GM18909 (cell line): Measurements from ENCODE around the gene CCDC141.
"Not testable (repeated sequence)": the region's sequence is repeated elsewhere in the genome, so short reads cannot be mapped to it uniquely, and the experiment has no call there.

ENCODE experiments used
- ATAC-seq: cut with Tn5 transposase; IDR thresholded peaks from one replicate; pipeline ENCODE4 v1.9.1; 2021; ENCODE audit warnings: mild to moderate bottlenecking; ENCODE audit not compliant: unreplicated experiment, poor library complexity

Gene CCDC141

DNA sequence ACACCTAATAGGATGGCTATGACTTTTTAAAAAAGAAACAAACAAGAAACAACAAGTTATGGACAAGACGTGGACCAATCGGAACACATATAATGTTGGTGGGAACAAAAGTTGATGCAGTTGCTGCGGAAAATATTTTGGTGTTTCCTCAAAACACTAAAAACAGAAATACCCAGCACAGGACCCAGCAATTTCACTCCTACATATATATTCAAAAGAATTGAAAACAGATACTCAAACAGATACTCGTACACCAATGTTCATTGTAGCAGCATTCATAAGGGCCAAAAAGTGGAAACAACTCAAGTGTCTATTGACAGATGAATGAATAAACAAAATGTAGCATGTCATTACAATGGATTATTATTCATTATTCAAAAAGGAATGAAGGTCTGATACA is 12.1 kb downstream of the CCDC141 start:
- peak; percentile 73 for ATAC-seq

DNA sequence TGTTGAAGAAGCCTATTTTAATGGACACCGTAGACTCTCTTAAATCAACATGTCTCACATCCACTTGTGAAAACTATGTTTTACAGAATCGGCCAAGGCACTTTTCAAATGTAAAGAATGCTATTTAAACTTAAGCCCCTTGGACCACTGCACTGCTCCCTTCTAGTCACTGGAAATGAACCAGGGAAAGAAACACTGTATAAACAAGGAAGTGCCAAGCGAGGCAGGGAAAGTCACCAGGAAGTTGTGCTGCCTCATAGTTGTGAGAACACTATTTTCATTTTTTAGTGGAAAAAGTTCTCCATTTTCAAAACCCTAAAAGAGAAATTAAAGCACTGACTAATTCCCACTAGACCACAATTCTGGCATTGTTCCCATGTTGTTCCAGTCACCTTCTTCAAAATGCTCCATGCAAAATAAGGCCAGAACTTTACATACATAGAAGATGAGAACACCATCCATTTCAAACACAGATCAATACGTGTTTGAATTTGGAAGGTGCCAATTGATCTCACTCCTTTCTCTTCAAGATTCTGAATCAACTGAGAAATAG is 13.5 kb downstream of the CCDC141 start:
- no peak for ATAC-seq

DNA sequence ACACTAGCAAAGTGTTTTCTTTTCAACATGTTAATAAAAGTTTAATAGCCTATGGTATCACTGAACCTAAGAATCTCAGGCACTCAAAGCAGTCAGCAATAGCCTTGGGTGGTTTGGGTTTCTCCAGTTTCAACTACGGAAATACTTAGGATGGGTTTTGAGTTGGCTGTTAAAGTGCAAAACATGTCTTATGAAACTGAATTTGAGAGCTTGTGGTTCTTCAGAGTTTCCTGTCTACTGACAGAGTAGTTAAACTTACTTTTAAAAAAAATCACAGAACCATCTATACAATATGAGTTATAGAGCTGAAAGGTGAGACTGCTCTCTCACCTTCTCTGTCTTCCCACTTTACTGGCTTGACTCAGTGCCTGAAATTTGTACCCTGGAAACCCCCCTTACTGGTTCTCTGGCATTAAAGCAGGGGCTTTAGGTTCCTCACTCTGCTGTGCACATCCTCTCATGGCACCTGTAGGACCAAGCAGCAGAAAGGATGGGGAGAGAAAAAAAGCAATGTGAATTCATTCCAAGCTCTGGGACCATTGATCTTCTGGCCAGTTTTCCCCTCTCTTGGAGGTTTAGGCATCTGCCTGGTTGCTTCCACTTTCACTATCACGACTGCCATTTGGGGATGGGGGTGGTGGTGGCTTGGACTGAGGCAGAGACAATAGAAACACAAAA is 18.1 kb downstream of the CCDC141 start:
- peak; percentile 97 for ATAC-seq

DNA sequence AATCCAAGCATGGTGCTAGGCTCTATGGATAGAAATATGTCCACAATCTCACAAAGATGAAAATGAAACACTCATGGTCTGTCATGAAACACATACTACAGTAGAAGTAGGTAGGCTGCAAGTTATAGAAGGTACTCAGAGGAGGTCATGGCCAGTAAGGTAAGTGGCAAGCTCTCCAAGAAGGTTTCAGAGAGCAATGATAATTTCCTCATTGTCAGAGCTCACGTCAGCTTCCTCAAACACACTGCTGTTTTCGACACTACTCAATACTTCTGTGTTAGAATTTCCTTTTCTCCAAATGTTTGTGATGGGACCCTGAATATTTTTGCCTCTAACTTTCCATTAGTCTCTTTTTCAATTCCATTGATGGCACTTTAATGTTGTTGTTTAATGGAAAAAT is 25.5 kb downstream of the CCDC141 start:
- ATAC-seq: no peak

DNA sequence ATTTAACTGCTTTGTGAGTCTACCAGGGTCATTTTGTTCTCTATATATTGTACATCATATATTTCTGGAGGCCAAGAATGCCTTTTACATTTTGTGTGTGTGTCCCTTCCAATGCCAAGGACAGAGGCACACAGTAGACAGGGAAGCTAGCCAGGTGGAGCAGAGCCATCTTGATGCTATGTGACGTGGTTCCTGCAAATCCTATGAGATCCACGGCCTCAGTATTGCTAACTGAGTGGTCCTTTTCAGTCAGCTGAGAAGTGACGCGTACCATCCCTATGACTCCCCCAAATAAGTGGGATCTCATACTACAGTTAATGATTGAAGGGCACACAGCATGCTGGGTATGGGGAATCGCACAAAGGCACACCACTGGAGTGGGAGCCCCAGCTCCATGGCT is 27.3 kb downstream of the CCDC141 start:
- ATAC-seq: no peak

DNA sequence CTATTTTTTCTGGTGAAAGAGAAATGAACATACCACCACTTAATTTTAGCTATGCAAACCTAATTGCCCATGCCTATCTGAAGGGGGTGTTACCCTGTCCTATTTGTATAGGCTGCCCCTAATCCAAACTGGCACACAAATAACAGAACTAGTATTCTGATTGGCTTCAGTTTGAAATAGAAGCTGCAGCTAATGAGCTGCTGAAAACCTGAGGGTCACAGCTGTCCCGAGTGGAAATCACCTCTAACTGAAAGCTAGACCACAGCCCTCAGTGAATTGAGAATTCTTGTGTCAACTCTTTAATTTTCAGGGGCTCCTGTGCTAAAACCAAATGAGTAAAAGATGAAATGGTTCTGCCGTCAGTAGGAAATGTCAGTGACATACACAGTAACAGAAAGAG is 28.7 kb downstream of the CCDC141 start:
- ATAC-seq: peak; percentile 88

DNA sequence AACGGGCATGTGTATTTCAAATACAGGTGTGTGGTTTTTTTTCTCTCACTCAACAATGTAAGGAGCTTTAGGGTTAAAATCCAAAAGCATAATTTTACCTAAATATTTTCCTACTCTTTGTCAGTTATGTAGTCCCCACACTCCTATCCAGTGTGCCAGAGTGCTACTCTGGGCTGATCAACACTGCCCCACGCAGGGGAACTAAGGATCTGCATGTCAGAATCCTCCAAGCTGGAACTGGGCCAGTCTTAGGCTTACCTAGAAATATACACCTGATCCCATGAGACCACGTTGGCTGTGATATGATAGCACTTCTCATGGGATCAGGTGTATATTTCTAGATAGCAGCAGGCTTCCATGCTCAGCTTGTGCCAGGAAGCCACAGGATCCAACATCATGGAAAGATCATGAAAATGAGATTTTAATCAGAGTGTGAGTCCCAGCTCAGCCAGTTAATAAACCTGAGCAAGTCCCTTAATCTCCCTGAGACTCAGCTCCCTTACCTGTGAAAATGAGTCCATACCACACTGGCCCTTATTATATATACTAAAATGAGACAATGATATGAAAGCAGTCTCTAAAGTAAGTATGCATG is 29.7 kb downstream of the CCDC141 start:
- peak; percentile 64 for ATAC-seq

DNA sequence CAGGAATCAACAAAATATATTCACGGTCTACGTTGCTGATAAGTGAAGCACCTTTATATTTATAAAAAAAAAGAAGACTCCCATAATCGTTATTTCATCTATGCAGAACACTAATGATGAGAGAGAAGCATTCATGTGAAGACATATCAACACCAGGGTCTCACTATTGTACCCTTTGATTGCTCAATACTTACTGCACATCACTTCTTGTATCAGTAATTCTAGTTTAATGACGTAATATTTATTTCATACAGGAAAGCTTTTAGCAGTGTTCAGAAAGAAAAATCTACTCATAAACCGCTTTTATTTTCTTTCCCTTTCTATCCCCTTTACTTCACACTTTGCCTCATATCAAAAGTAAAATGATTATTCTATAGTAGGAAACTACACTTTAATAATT is 30.7 kb downstream of the CCDC141 start:
- no peak for ATAC-seq

DNA sequence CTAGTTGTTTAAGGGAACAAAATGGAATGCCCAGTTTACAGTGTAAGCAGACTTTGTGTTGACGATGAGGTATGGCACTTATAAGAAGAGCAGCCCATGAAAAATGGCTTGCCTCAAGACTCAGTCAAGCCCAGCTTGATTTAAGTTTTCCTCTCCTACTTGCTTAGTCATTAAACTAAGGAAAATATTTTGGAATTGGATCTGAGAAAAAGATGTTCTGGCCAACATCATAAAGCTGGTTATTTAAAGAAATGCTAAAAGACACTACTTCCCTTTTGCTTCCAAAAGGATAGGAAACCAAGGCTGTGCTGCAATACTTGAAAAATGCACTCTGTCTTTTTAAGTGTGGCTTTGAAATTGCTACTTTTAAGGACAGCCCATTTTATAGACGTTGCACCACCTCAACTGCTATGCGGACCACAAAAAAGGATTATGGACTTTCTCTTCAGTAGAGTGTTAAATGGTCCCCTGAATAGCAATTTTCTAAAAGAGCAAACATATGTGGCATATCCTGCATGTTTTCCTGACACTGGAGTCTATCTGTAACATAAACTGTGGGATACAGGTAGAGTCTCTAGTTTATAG is 32.1 kb downstream of the CCDC141 start:
- ATAC-seq: no peak

DNA sequence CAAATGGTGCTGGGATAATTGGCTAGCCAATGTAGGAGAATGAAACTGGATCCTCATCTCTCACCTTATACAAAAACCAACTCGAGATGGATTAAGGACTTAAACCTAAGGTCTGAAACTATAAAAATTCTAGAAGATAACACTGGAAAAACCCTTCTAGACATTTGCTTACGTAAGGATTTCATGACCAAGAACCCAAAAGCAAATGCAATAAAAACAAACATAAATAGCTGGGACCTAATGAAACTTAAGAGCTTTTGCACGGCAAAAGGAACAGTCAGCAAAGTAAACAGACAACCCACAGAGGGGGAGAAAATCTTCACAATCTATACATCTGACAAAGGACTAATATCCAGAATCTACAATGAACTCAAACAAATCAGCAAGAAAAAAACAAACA is 35.7 kb downstream of the CCDC141 start:
- not testable (repeated sequence) for ATAC-seq

DNA sequence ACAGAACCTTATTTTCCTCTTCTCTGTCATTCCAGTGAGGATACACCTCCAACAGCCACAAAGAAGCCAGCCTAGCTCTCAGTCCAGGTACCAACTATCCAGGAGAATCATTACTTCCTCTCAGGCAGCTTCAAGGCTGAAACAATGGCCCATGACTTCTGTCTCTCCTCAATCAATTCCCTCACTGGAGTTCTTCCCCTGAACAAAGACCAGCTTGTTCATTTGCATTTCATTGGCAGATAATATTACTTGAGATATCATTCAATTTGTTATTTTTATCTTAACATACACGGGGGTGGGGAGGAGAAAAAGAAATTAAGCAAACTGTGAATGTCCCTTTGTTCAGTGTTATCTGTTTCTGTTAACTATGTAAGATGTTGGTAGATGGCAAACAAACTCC is 44.0 kb downstream of the CCDC141 start:
- no peak for ATAC-seq

DNA sequence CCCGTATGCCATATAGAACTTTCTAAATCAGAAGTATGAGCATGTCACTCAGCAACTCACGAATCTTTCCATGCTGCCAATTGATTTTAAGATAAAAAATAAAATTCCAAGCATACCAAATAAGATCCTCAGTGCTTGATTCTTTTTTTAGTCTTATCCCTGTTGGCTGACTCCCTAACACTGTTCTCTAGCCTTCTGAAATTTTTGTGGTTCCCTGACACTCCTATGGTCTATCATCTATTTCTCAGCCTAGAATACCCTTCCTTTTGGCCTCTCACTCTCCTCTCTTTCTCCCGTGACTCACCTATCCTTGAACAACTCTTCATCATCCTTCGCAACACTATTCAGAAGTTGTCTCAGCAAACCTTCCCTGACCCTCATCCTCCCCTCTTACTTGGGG is 50.5 kb downstream of the CCDC141 start:
- no peak for ATAC-seq

DNA sequence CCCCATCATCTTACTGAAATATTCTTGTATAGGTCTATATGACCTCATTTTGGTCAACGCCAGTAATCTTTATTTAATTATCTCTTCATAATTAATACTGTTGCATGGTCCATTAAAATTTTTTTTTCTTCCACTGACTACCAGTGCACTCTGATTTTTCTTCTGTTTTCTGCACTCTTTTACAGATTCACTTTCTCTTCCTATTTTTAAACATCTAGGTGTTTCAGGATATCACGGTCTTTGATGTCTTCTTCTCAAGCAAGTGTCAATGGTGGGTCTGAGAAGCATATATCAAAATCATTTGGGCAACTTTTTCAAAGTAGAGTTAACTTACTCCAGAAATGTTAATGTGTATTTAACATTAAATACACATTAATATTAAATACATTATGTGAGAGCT is 51.4 kb downstream of the CCDC141 start:
- no peak for ATAC-seq

DNA sequence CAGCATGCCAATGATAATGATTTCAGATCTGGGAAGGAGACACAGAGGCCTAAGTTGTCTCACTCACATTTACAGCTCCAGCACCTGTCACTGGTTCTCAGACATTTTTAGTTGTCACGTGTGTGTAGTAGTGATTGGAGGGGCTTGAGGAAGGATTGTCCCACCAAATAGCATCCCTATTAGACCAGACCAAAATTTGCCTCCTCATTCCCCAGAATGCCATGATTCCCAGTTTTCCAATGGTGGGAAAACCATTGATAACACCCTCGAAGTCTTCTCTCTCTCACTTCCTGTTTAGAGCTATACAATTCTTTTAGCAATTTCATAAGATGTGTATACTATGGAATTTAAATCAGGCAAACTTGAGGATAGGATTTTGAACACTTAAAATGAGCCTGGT is 52.5 kb downstream of the CCDC141 start:
- ATAC-seq: no peak

DNA sequence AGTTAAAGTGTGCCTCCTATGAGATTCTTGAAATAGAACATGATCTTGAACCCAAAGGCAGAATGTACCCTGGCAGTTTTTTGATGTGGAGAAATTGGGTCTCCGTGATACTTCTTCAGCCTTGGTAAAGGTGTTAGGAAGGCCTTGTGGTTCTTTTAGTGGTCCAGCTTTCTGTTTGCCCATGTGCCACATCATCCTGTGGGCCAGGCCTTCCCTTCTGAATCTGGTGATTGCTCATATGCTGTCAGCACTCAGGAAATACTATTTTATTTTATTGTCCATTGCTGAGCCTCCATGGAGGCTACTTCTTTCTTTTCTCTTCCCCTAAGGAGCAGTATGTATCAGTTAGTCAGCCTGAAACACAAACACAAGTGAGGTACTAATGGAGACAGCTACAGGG is 52.9 kb downstream of the CCDC141 start:
- no peak for ATAC-seq

DNA sequence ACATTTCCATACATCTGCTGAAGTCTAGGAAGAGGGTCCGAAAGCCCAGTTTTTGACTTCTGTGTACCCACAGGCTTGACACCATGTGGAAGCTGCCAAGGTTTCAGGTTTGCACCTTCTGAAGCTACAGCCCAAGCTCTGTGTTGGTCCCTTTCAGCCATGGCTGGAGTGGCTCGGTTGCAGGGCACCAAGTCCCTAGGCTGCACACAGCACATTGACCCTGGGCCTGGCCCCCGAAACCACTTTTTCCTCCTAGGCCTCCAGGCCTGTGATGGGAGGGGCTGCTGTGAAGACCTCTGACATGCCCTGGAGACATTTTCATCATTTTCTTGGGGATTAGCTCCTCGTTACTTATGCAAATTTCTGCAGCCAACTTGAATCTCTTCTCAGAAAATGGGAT is 55.7 kb downstream of the CCDC141 start:
- ATAC-seq: no peak

DNA sequence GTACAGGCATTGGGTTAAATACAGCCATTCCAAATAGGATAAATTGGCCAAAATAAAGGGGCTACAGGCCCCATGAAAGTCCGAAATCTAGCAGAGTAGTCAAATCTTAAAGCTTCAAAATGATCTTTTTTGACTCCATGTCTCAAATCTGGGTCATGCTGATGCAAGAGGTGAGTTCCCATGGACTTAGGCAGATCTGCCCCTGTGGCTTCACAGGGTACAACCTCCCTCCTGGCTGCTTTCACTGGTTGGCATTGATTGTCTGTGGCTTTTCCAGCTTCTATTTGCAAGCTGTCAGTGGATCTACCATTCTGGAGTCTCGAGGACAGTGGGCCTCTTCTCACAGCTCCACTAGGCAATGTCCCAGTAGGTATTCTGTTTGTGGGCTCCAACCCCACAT is 56.1 kb downstream of the CCDC141 start:
- ATAC-seq: no peak

DNA sequence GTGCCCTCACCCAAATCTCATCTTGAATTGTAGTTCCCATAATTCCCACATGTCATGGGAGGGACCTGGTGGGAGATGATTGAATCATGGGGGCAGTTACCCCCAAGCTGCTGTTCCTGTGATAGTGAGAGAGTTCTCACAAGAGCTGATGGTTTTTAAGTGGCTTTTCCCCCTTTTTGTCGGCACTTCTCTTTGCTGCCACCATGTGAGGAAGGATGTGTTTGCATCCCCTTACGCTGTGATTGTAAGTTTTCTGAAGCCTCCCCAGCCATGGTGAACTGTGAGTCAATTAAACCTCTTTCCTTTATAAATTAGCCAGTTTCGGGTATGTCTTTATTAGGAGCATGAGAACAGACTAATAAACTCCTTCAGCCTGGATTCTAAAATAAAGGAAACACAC is 57.2 kb downstream of the CCDC141 start:
- ATAC-seq: not testable (repeated sequence)

DNA sequence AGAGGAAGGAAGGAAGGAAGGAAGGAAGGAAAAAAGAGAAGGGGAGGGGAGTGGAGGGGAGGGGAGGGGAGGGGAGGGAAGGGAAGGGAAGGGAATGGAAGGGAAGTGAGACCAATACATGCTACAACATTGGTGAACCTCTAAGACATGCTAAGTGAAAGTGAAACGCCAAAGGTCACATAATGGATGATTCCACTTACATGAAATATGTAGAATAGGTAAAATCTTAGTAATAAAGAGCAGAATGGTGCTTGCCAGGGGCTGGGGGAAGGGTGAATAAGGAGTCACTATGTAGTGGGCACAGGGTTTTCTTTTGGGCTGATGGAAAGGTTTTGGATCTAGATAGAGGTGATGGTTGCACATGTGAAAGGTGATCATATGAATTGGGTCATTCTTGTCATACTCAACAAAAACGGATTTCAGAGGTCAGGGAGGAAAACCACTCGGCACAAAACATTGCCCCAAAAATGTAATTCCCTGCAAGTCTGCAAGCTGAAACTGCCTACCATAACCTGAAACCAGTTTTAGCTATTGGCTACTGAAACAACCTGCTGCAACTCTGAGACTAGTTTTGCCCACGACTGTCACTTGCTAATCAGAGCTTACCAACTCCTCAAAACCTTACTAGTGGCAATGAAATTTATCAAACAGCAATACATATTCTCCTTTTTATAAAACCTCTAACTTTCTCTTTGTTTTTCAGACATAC is 59.2 kb downstream of the CCDC141 start:
- peak; percentile 92 for ATAC-seq

DNA sequence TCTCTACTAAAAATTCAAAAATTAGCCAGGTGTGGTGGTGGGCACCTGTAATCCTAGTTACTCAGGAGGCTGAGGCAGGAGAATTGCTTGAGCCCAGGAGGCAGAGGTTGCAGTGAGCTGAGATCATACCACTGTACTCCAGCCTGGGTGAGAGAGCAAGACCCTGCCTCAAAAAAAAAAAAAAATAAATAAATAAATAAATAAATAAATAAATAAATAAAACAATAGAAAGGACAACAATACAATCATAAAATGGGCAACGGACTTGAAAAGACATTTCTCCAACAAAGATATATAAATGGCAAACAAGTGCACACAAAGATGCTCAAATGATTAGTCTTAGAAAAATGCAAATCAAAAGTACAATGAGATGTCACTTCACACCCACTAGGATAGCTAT is 60.5 kb downstream of the CCDC141 start:
- not testable (repeated sequence) for ATAC-seq

DNA sequence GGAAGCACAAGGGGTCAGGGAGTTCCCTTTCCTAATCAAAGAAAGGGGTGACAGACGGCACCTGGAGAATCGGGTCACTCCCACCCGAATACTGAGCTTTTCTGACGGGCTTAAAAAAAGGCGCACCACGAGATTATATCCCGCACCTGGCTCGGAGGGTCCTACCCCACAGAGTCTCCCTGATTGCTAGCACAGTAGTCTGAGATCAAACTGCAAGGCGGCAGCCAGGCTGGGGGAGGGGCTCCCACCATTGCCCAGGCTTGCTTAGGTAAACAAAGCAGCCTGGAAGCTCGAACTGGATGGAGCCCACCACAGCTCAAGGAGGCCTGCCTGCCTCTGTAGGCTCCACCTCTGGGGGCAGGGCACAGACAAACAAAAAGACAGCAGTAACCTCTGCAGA is 67.3 kb downstream of the CCDC141 start:
- ATAC-seq: not testable (repeated sequence)
